Thoracic aorta (tissue), 2 donors: ENCODE measurements around the gene C11orf65. TPM values are rescaled to one million over a fixed set of nuclear protein-coding genes. Genes with fewer than 3 reads are reported as not detected.

Experiments
- ATAC-seq: fragments of 150-250 bp; one replicate; pipeline ENCODE4 v1.8.0; 2017; ENCODE audit warnings: low read depth; ENCODE audit not compliant: insufficient number of reproducible peaks, low FRiP score
- DNase-seq: peaks from one replicate; pipeline ENCODE4 v3.0.0-alpha.2; 2020; ENCODE audit warnings: low spot score
- H3K27ac ChIP-seq, 2 donors: fragments of 200-600 bp; sonication (generic); 1 replicate in 1 of 2; 2 replicates in 1 of 2; pipeline ENCODE4 v1.5.1; 2016; ENCODE audit warnings: mild to moderate bottlenecking in 2 of 2, moderate library complexity in 2 of 2
- H3K27me3 ChIP-seq: fragments of 200-600 bp; sonication (generic); replicated peaks from 2 replicates; pipeline ENCODE4 v1.6.0; 2016; ENCODE audit warnings: mild to moderate bottlenecking; ENCODE audit not compliant: insufficient read depth
- H3K36me3 ChIP-seq: fragments of 200-600 bp; sonication (generic); one replicate; pipeline ENCODE4 v1.5.1; 2016
- H3K4me1 ChIP-seq, 2 donors: fragments of 200-600 bp; sonication (generic); 1 replicate in 1 of 2; 2 replicates in 1 of 2; pipeline versions ENCODE4 v1.5.1 to v1.6.0; 2016; ENCODE audit warnings: low read depth in 2 of 2, mild to moderate bottlenecking in 1 of 2; ENCODE audit not compliant: control insufficient read depth in 1 of 2
- H3K4me3 ChIP-seq: fragments of 200-600 bp; sonication (generic); 2 replicates; pipeline ENCODE4 v1.5.1; 2016; ENCODE audit warnings: mild to moderate bottlenecking
- H3K9me3 ChIP-seq: fragments of 200-600 bp; sonication (generic); 2 replicates; pipeline ENCODE4 v1.5.1; 2016
- total RNA-seq, 2 donors: library from RNA; depleted of rRNA; stranded (reverse); fragments of >200 nt; gene quantifications; one replicate each; pipeline versions ENCODE4 v1.1.0 to v1.2.3, GENCODE V29; 2016
- TF ChIP-seq, protein P1 (sequence below): fragments of 200-600 bp; sonication (generic); IDR thresholded peaks from one replicate; pipeline ENCODE4 v1.5.1; 2019; ENCODE audit warnings: antibody characterized with exemption

Gene C11orf65
- total RNA-seq, 2 donors from 2014 or later = not detected

DNA sequence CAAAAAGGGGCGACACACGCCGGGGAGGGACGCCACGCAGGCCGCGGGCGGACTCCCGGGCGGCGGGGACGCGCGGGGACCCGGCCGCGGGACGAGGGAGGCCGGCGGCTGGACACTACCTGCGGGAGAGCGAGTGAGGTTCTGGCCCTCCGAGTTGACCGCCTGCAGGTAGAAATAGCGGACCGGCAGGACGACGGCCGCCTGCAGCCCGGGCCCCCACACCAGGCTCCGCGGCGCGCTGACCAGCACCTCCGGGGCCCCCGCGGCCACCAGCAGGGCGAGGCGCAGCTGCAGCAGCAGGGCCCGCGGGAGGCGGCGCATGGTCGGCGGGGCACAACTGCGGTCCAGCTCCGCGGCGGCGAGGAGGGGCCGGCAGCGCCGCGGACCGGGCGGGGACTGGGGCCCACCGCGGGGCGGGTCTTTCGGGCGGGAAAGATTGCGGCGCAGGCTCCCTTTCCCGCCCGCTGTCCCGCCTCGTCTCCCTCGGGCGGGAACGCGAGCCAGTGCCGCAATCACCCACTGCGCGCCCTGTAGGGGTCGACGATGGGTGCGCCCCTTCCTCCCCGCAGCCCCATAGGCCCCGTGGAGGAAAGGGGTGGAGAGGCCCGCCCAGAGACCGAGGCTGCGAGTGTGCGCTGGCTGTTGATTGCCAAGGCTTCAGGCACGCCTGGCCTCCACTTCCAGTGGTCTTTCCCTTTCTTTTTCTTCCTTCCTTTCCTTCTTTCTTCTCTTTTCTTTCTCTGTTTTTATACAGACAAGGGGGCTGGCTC, 30.9 kb upstream of the C11orf65 start, which contains the start of gene POGLUT3:
POGLUT3 (minus strand) TSS at position 339 of the 770 bp plus-strand sequence; CDS start at position 321, 18 bp downstream.
- H3K9me3 ChIP-seq = no peaks in the 10 kb centered on the region
- DNase-seq (no peak), ATAC-seq (peak; percentile 46)
- no peaks in the 10 kb centered on the region for H3K36me3 ChIP-seq
- TF ChIP-seq, protein P1, sequence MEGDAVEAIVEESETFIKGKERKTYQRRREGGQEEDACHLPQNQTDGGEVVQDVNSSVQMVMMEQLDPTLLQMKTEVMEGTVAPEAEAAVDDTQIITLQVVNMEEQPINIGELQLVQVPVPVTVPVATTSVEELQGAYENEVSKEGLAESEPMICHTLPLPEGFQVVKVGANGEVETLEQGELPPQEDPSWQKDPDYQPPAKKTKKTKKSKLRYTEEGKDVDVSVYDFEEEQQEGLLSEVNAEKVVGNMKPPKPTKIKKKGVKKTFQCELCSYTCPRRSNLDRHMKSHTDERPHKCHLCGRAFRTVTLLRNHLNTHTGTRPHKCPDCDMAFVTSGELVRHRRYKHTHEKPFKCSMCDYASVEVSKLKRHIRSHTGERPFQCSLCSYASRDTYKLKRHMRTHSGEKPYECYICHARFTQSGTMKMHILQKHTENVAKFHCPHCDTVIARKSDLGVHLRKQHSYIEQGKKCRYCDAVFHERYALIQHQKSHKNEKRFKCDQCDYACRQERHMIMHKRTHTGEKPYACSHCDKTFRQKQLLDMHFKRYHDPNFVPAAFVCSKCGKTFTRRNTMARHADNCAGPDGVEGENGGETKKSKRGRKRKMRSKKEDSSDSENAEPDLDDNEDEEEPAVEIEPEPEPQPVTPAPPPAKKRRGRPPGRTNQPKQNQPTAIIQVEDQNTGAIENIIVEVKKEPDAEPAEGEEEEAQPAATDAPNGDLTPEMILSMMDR = no peak
- H3K4me1 ChIP-seq = peaks cover 0 to 23% of the 10 kb centered on the region in 2 donors
- peak within 1 kb of the TSS; percentile 95 to 98 for H3K27ac ChIP-seq
- peak within 1 kb of the TSS; percentile 79 for H3K4me3 ChIP-seq
- no peaks in the 10 kb centered on the region for H3K27me3 ChIP-seq

DNA sequence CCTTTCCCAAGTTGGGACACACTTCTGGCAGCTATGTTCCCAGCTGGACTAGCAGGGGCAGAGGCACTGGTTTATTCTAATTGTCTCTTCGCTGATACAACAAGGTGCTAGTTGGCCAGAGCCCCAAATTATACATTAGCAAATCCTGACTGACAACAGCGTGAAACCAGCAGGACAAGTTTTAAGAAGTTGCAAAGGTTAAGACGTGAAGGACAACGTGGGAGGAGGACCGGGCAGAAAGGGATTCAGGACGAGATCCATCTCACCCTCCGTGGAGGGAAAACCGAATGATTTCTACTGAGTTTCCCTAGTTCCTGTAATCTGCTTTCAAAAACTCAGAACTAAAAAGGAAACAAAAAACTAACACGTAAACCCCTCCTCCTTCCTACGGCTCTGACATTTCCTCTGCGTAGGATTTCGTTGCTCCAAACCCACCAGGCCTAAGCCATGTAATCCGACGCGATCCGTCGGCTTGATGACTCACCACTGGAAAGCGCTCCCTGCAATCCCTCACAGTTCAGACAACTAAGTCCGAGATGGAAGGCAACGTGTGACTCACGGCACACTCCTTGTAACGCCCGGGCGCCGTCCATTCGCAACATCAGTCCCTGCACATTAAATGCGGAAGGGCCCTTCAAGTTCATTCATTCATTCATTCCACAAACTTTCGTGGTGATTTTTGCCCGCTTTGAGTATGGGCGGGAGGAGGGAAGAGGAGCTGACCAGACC, 30.2 kb upstream of the C11orf65 start:
- Histone ChIP-seq H3K36me3 (no peaks in the 10 kb centered on the region), H3K27me3 (no peaks in the 10 kb centered on the region), H3K4me1 (peaks cover 0 to 23% of the 10 kb centered on the region in 2 donors), H3K9me3 (no peaks in the 10 kb centered on the region), H3K4me3 (peak overlapping the region; percentile 79), H3K27ac (peak overlapping the region; percentile 95 to 98)
- TF ChIP-seq, protein P1 = no peak
- ATAC-seq = peak; percentile 98
- DNase-seq = peak; percentile 79

DNA sequence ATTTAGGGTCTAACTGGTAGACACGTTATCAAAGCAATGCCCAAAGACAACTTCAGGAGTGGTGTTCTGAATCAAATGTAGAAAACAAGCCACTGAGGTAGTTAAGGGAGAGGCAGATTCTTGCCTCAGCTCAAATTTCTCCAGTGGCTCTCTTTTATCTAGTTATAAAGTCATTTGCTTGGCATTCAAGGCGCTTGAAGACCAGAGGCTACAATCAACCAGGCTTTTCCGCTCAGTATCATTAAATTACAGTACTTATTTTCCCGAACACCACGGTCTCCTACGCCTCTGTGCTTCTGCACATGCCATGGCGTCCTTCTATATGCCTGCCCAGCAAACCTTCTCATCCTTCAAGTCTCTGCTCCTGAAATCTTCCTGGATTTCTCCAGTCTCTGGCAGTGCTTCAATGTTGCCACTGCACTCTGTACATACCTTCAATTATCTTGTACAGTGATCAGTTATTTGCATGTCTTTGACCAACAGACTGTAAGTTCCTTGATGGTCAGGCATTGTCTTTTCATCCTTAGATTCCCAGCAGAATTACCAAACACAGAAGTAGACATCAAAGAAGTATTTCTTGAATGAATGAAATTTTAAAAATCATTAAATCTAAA, 29.4 kb upstream of the C11orf65 start:
- peaks cover 0 to 23% of the 10 kb centered on the region in 2 donors for H3K4me1 ChIP-seq
- H3K4me3 ChIP-seq = peak overlapping the region; percentile 79
- H3K9me3 ChIP-seq = no peaks in the 10 kb centered on the region
- TF ChIP-seq, protein P1 = no peak
- peak overlapping the region; percentile 95 to 98 for H3K27ac ChIP-seq
- no peaks in the 10 kb centered on the region for H3K27me3 ChIP-seq
- no peak for ATAC-seq
- DNase-seq = no peak
- H3K36me3 ChIP-seq = no peaks in the 10 kb centered on the region

DNA sequence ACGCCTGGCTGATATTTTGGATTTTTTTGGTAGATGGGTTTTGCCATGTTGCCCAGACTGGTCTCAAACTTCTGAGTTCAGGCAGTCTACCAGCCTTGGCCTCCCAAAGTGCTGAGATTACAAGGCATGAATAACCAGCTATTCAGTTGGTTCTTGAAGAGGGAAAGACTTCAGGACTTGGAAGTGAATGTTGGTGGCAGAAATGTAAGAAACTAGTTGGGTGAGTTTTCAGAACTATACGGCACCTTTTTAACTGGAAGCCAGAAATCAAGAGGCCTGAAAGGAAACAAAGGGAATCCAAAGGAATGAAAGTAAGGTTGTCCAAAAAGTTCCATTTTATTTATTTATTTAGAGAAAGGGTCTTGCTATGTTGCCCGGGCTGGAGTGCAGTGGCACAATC, 28.0 kb upstream of the C11orf65 start:
- DNase-seq = no peak
- TF ChIP-seq, protein P1 = no peak
- ATAC-seq = no peak

DNA sequence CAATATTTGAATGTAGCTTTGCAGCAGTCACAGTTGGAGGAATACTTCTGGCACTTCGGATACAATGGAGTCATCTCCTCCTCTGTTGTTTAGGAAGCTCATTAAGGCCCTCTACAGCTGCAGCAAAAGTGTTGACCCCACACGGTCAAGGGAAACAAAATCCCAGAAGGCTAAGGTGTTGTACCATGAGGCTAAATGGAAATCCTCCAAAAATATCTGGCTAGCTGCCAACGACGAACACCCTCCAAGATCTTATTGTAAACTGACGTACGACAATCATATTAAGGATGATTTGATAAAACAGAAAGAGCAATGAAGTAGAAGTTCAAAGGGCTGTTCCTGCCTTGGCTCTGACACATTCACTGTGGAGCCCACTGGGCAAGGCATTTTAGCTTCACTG, 26.9 kb upstream of the C11orf65 start:
- H3K27me3 ChIP-seq = no peaks in the 10 kb centered on the region
- TF ChIP-seq, protein P1 = no peak

More for the DNA sequence above, 28.0 kb upstream of the C11orf65 start:
- no peaks in the 10 kb centered on the region for H3K27me3 ChIP-seq
- H3K4me1 ChIP-seq = peaks cover 0 to 23% of the 10 kb centered on the region in 2 donors
- no peak overlapping the region for H3K27ac ChIP-seq
- no peaks in the 10 kb centered on the region for H3K36me3 ChIP-seq
- no peaks in the 10 kb centered on the region for H3K9me3 ChIP-seq
- H3K4me3 ChIP-seq = no peak overlapping the region

More for the DNA sequence above, 26.9 kb upstream of the C11orf65 start:
- Histone ChIP-seq H3K4me1 (peaks cover 0 to 23% of the 10 kb centered on the region in 2 donors), H3K36me3 (no peaks in the 10 kb centered on the region), H3K4me3 (no peak overlapping the region), H3K9me3 (no peaks in the 10 kb centered on the region), H3K27ac (no peak overlapping the region)
- DNase-seq = no peak
- no peak for ATAC-seq
